ENCODE data around the gene DNAH3.
"Not testable (repeated sequence)": the region's sequence is repeated elsewhere in the genome, so short reads cannot be mapped to it uniquely, and the experiment has no call there.

DNA sequence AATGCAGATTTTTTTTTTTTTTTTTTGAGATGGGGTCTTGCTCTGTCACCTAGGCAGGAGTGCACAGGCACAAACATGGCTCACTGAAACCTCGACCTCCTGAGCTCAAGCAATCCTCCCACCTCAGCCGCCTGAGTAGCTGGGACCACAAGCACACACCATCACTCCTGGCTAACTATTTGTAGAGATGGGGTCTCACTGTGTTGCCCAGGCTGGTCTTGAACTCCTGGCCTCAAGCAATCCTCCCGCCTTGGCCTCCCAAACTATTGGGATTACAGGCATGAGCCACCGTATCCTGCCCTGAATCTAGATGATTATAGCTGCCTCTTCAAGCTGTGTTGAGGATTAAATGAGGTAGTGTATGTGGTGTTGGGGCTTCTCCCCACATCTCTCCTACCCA, 94.9 kb downstream of the DNAH3 start:
- not testable (repeated sequence) for TF ChIP-seq POLR2AphosphoS5 (IDR thresholded peaks at IDR 0.05; ENCODE audit: low read depth); SPI1 (IDR thresholded peaks at IDR 0.05; ENCODE audit: borderline replicate concordance, low read depth)
- TF ChIP-seq, protein P1, sequence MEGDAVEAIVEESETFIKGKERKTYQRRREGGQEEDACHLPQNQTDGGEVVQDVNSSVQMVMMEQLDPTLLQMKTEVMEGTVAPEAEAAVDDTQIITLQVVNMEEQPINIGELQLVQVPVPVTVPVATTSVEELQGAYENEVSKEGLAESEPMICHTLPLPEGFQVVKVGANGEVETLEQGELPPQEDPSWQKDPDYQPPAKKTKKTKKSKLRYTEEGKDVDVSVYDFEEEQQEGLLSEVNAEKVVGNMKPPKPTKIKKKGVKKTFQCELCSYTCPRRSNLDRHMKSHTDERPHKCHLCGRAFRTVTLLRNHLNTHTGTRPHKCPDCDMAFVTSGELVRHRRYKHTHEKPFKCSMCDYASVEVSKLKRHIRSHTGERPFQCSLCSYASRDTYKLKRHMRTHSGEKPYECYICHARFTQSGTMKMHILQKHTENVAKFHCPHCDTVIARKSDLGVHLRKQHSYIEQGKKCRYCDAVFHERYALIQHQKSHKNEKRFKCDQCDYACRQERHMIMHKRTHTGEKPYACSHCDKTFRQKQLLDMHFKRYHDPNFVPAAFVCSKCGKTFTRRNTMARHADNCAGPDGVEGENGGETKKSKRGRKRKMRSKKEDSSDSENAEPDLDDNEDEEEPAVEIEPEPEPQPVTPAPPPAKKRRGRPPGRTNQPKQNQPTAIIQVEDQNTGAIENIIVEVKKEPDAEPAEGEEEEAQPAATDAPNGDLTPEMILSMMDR (IDR thresholded peaks at IDR 0.05; ENCODE audit: insufficient read depth, low read length): not testable (repeated sequence)

All from HL-60 (cell line).